WERI-Rb-1 (cell line): ENCODE data around the gene RXRG.

Source experiments
- DNase-seq: peaks from one replicate; pipeline ENCODE4 v3.0.0-alpha.2; 2020
- H3K27ac ChIP-seq: fragments of 250-450 bp; sonication (Bioruptor Pico); 2 replicates; pipeline ENCODE4 v1.5.1; 2020; ENCODE audit warnings: mild to moderate bottlenecking, moderate library complexity
- H3K27me3 ChIP-seq: fragments of 250-450 bp; sonication (Bioruptor Pico); 2 replicates; pipeline ENCODE4 v1.5.1; 2021; ENCODE audit warnings: mild to moderate bottlenecking, low read depth, moderate library complexity; ENCODE audit not compliant: insufficient read depth, severe bottlenecking
- H3K36me3 ChIP-seq: fragments of 250-450 bp; sonication (Bioruptor Pico); 2 replicates; pipeline ENCODE4 v1.5.1; 2020; ENCODE audit warnings: mild to moderate bottlenecking, moderate library complexity
- H3K4me3 ChIP-seq: 2 replicates; pipeline ENCODE4 v1.5.1; 2011; ENCODE audit warnings: low read depth, mild to moderate bottlenecking, control low read depth, low read length
- H3K9me3 ChIP-seq: fragments of 250-450 bp; sonication (Bioruptor Pico); 2 replicates; pipeline ENCODE4 v1.5.1; 2021; ENCODE audit warnings: mild to moderate bottlenecking, moderate library complexity; ENCODE audit not compliant: severe bottlenecking
- CTCF ChIP-seq: IDR thresholded peaks from 2 replicates; pipeline ENCODE4 v1.5.1; 2011; ENCODE audit warnings: low read depth, mild to moderate bottlenecking, control low read depth, inconsistent platforms, low read length

The RXRG gene

GRCh38 chr1:165456114-165456513 is 11.2 kb upstream of the RXRG start:
- no peak for DNase-seq
- no peak for TF ChIP-seq CTCF
- no peak overlapping the region for H3K4me3 ChIP-seq
- H3K27ac ChIP-seq: peak overlapping the region; percentile 83
- no peaks in the 10 kb centered on the region for H3K9me3 ChIP-seq
- no peaks in the 10 kb centered on the region for H3K36me3 ChIP-seq
- no peaks in the 10 kb centered on the region for H3K27me3 ChIP-seq

GRCh38 chr1:165455111-165455510 is 10.2 kb upstream of the RXRG start:
- no peak for TF ChIP-seq CTCF
- DNase-seq: no peak
- no peaks in the 10 kb centered on the region for H3K36me3 ChIP-seq
- no peaks in the 10 kb centered on the region for H3K27me3 ChIP-seq
- no peaks in the 10 kb centered on the region for H3K9me3 ChIP-seq
- H3K27ac ChIP-seq: peak overlapping the region; percentile 83
- no peak overlapping the region for H3K4me3 ChIP-seq

DNA sequence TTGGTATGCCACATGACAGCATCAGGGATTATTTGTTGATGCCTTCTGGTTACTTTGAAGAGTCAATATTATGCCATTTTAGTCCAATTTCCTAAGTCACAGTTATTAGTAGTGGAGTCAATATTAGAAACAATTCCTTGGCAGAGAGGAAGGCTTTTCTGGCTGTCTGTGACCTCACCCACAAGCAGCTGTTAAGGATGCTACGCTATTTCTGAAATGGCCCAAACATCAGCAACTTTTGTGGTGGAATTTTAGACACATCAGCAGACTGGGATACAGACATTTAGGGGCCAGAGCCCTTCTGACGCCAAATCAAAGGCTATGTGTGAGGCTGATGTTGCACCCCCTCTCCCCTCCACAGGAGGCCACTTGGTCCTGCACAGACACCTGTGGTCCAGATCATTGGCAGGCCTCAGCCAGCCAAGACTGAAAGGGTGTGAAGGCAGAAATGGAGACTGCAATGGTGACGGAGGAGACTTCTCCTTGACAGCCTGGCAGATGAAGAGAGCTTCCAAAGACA is 9.2 kb upstream of the RXRG start:
- peak; percentile 31; the same call in 1 of the 2 replicates for TF ChIP-seq CTCF
- Histone ChIP-seq H3K9me3 (no peaks in the 10 kb centered on the region), H3K27ac (peak overlapping the region; percentile 83), H3K27me3 (no peaks in the 10 kb centered on the region), H3K36me3 (no peaks in the 10 kb centered on the region), H3K4me3 (no peak overlapping the region)
- no peak for DNase-seq

- peak overlapping the region; percentile 72 for H3K27ac ChIP-seq
- H3K4me3 ChIP-seq: no peak overlapping the region
- H3K27me3 ChIP-seq: no peaks in the 10 kb centered on the region
- H3K36me3 ChIP-seq: no peaks in the 10 kb centered on the region
- H3K9me3 ChIP-seq: no peaks in the 10 kb centered on the region
- TF ChIP-seq CTCF: peak; percentile 45
- DNase-seq: peak; percentile 62
Observed at GRCh38 chr1:165452336-165453130, 7.6 kb upstream of the RXRG start.

DNA sequence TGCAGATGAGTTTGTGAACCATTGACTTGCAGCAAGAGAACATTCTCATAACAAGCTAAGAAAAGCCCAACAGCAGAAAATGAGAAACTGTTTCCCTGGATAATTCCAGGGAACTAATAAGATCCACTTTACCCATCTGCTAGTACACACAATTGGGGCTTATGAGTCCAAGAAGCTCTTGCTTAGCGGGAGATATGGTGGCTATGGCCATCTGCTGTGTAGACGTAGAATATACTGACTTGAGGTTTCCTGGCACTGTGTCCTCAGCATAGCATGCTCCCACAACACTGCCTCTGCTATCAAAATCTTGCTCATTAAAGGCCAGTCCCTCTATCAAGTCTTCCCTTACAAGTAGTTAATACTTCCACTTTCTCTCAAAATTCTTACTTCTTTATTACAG is 6.8 kb upstream of the RXRG start:
- no peak overlapping the region for H3K4me3 ChIP-seq
- H3K27me3 ChIP-seq: no peaks in the 10 kb centered on the region
- no peak for TF ChIP-seq CTCF
- DNase-seq: peak; percentile 60
- H3K9me3 ChIP-seq: no peaks in the 10 kb centered on the region
- H3K27ac ChIP-seq: peak overlapping the region; percentile 72
- no peaks in the 10 kb centered on the region for H3K36me3 ChIP-seq
